GM12878 (cell line): ENCODE data around the gene CRAT. TPM values are rescaled to one million over a fixed set of nuclear protein-coding genes. Genes with fewer than 3 reads are reported as not detected.

Experiments
- ATAC-seq: fragments of 200-7000 bp; cut with Tn5 transposase; 3 replicates; pipeline ENCODE4 v1.9.1; 2020; ENCODE audit warnings: mild to moderate bottlenecking, moderate library complexity
- BruUV-seq: library from RNA; stranded (reverse); fragments of 400-500 nt; replicated peaks from 2 replicates; lab custom pipeline; 2021; lab: Mats Ljungman, UMichigan
- CTCF ChIA-PET: fragments of 300-600 bp; sonication (Branson Sonifier 250); formaldehyde crosslinking; extraction: SDS; loops from one replicate; lab custom pipeline; 2021; ENCODE audit warnings: inconsistent platforms; lab: Yijun Ruan, JAX
- POLR2A ChIA-PET: fragments of 350-600 bp; formaldehyde crosslinking; extraction: SDS; loops from one replicate; lab custom pipeline; 2021; ENCODE audit warnings: inconsistent platforms; lab: Charles Lee
- RAD21 ChIA-PET: fragments of 300-600 bp; sonication (Branson Sonifier 250); formaldehyde crosslinking; loops from one replicate; lab custom pipeline; 2023; ENCODE audit warnings: antibody characterized with exemption; ENCODE audit not compliant: unreplicated experiment; lab: Charles Lee
- SMC1A ChIA-PET: fragments of 300-600 bp; sonication (Branson Sonifier 250); formaldehyde crosslinking; loops from one replicate; lab custom pipeline; 2023; ENCODE audit not compliant: unreplicated experiment, uncharacterized antibody; lab: Charles Lee
- DNase-seq: peaks from one replicate; pipeline ENCODE4 v3.0.0-alpha.2; 2011; ENCODE audit warnings: low read depth, low spot score
- FAIRE-seq: peaks from 3 replicates; lab custom pipeline; 2011; peaks lifted over from hg19 to GRCh38; lab: Jason Lieb, UNC
- H2AFZ ChIP-seq: 2 replicates; pipeline ENCODE4 v1.6.0; 2011; ENCODE audit warnings: low read depth, low read length, control low read depth; ENCODE audit not compliant: control insufficient read depth
- H3K27ac ChIP-seq: 2 replicates; pipeline ENCODE4 v1.5.1; 2011; ENCODE audit warnings: control low read depth; ENCODE audit not compliant: control insufficient read depth, insufficient read depth
- H3K27me3 ChIP-seq, 2 experiments: replicated peaks in 1 of 2; 2 replicates each; pipeline versions ENCODE4 v1.6.0 to v1.6.1; 2011; ENCODE audit warnings: low read length in 1 of 2; ENCODE audit not compliant: control insufficient read depth in 2 of 2, insufficient read depth in 2 of 2
- H3K36me3 ChIP-seq, 2 experiments: 2 replicates each; pipeline ENCODE4 v1.5.1; 2011; ENCODE audit warnings: low read length in 1 of 2; ENCODE audit not compliant: control insufficient read depth in 2 of 2, insufficient read depth in 2 of 2
- H3K4me1 ChIP-seq: 2 replicates; pipeline ENCODE4 v1.6.1; 2011; ENCODE audit warnings: mild to moderate bottlenecking, low read length, moderate library complexity, mixed read lengths; ENCODE audit not compliant: control insufficient read depth, insufficient read depth
- H3K4me2 ChIP-seq: 2 replicates; pipeline ENCODE4 v1.6.0; 2011; ENCODE audit warnings: control low read depth; ENCODE audit not compliant: control insufficient read depth, insufficient read depth
- H3K4me3 ChIP-seq: fragments of 200-600 bp; sonication (generic); 2 replicates; pipeline ENCODE4 v1.5.1; 2016
- H3K79me2 ChIP-seq: 2 replicates; pipeline ENCODE4 v1.6.0; 2011; ENCODE audit warnings: low read length; ENCODE audit not compliant: control insufficient read depth, insufficient read depth
- H3K9ac ChIP-seq: 2 replicates; pipeline ENCODE4 v1.8.0; 2011; ENCODE audit warnings: low read length, control low read depth, mixed read lengths; ENCODE audit not compliant: control insufficient read depth, insufficient read depth
- H3K9me3 ChIP-seq: replicated peaks from 3 replicates; pipeline ENCODE4 v1.5.1; 2011; ENCODE audit warnings: mild to moderate bottlenecking, low read length; ENCODE audit not compliant: control insufficient read depth, insufficient read depth
- H4K20me1 ChIP-seq: 2 replicates; pipeline ENCODE4 v1.6.0; 2011; ENCODE audit not compliant: control insufficient read depth, insufficient read depth
- BHLHE40 ChIP-seq, 2 experiments: fragments of 450-650 bp in 1 of 2; IDR thresholded peaks; 2 replicates each; pipeline ENCODE4 v1.6.1; 2011 to 2017; ENCODE audit warnings: low read depth in 2 of 2, borderline replicate concordance in 1 of 2, improper control_type of control experiment in 1 of 2, low read length in 1 of 2, mild to moderate bottlenecking in 1 of 2
- CREB1 ChIP-seq: IDR thresholded peaks from 2 replicates; pipeline ENCODE4 v1.6.1; 2012; ENCODE audit warnings: low read depth, mild to moderate bottlenecking, inconsistent platforms
- HDGF ChIP-seq: fragments of 450-650 bp; IDR thresholded peaks from 2 replicates; pipeline ENCODE4 v1.6.1; 2016; ENCODE audit warnings: antibody characterized with exemption
- KLF5 ChIP-seq: fragments of 450-650 bp; IDR thresholded peaks from 2 replicates; pipeline ENCODE4 v1.6.1; 2014; ENCODE audit warnings: mild to moderate bottlenecking; ENCODE audit not compliant: partially characterized antibody
- LARP7 ChIP-seq: fragments of 450-650 bp; IDR thresholded peaks from 2 replicates; pipeline ENCODE4 v1.6.1; 2017; ENCODE audit warnings: mild to moderate bottlenecking
- SMARCA5 ChIP-seq: fragments of 450-650 bp; IDR thresholded peaks from 2 replicates; pipeline ENCODE4 v1.6.1; 2017; ENCODE audit warnings: mild to moderate bottlenecking
- SREBF2 ChIP-seq: IDR thresholded peaks from 2 replicates; pipeline ENCODE4 v1.6.1; 2012; ENCODE audit warnings: mild to moderate bottlenecking, low read length
- SRF ChIP-seq, 2 experiments: IDR thresholded peaks; 2 replicates each; pipeline ENCODE4 v1.6.1; 2011; ENCODE audit warnings: low read depth in 2 of 2, low read length in 2 of 2, mild to moderate bottlenecking in 1 of 2, moderate library complexity in 1 of 2
- WRNIP1 ChIP-seq: IDR thresholded peaks from 2 replicates; pipeline ENCODE4 v1.6.1; 2011; ENCODE audit warnings: low read depth, low read length, improper control_type of control experiment, borderline replicate concordance
- WGBS: methylation state at CpG from one replicate; pipeline ENCODE4 v1.1.6; 2016; ENCODE audit warnings: low lambda C conversion rate; ENCODE audit not compliant: insufficient replicate concordance, insufficient coverage; ENCODE audit errors: missing lambda C conversion rate; 5-methylcytosine and 5-hydroxymethylcytosine counted together
- in situ Hi-C: fragments of 300-500 bp; cut with MboI; formaldehyde crosslinking; loops from 9 replicates; pipeline ENCODE4 v1.14.3; 2018; ENCODE audit warnings: mixed read lengths
- intact Hi-C: fragments of 100-400 bp; cut with micrococcal nuclease; formaldehyde crosslinking; loops from one replicate; pipeline ENCODE4 v1.14.2; 2022; ENCODE audit not compliant: unreplicated experiment
- polyA plus RNA-seq, 11 experiments: library from polyadenylated mRNA; depleted of rRNA in 4 of 11; unstranded in 6 of 11; stranded (reverse) in 5 of 11; fragments of >200 nt; fragmentation: Nextera tagmentation in 4 of 11; fragmentation: Illumina TruSeq in 1 of 11; extraction: Ambion mirVana in 4 of 11; extraction: Trizol in 1 of 11; gene quantifications; 1 replicate in 1 of 11; 2 replicates in 10 of 11; pipeline versions ENCODE4 v1.2.1 to v1.2.3, GENCODE V29; 2011 to 2016; ENCODE audit warnings: inconsistent platforms in 2 of 11, missing spikeins in 2 of 11, low read depth in 1 of 11
- total RNA-seq, 4 experiments: library from RNA; depleted of rRNA in 3 of 4; stranded (reverse); fragments of >200 nt in 3 of 4; fragmentation: Illumina TruSeq in 1 of 4; extraction: Trizol in 1 of 4; gene quantifications; 2 replicates each; pipeline versions ENCODE4 v1.2.1 to v1.2.3, GENCODE V29; 2013 to 2021
- TF ChIP-seq, protein P1 (sequence below): fragments of 450-650 bp; IDR thresholded peaks from 2 replicates; pipeline ENCODE4 v1.6.1; 2016; ENCODE audit warnings: mild to moderate bottlenecking

CRAT gene
- total and polyA plus RNA-seq, 10 of the 15 experiments (the other 5 are each of a cell fraction or from before 2014, with no cell fraction given): 0.10 to 3.4 (median 1.8) TPM

DNA sequence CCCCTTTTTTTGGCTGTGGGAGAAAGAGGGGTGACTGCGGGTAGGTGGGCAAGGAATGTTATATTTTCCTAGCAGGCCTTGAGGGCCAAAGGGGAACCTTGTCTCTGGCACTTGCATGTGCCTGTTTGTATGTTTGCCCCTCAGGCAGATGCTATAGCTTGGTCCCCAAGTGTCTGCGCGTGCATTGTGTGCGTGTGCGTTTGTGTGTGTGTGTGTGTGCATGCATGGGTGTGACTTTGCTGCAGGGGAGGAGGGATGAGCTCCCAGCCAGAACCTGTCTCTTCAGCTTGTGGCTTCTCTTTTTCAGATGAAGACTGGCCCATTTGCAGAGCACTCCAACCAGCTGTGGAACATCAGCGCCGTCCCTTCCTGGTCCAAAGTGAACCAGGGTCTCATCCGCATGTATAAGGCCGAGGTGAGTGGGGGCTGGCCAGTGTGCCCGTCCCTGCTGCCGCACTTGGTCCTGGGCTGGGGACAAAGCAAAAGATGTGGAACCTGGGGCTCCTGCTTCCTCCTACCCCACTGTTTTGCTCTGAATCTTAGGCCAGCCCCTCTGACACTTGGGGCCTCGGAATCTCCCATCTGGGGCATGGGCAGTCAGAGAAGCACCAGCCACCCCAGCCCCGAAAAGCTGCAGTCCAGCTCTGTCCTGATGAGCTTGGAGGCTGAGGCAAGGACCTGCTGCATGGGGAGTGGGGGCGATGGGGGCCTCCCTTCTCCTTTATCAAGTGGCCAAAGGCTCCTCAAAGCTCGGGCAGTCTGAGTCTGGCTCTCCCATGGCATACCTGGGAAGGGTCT is 31.7 kb upstream of the CRAT start:
- Histone ChIP-seq H3K9me3 (no peaks in the 10 kb centered on the region), H3K27ac (peak overlapping the region; percentile 100), H3K4me3 (no peak overlapping the region; the same call in 1 of the 2 replicates), H3K4me2 (peak overlapping the region; percentile 71), H3K79me2 (peaks cover 7% of the 10 kb centered on the region), H2AFZ (no peak overlapping the region), H3K36me3 (peaks cover 0 to 19% of the 10 kb centered on the region in 2 experiments; a peak in 3 of 4 replicates), H4K20me1 (no peaks in the 10 kb centered on the region), H3K9ac (peak overlapping the region; percentile 10; the same call in 1 of the 2 replicates), H3K4me1 (peaks cover 43% of the 10 kb centered on the region)
- ATAC-seq: no peak
- ChIA-PET SMC1A (interaction anchor here (0.7 to 8.1 kb wide), 13 partner anchors 9 to 482 kb away, joined by 3 to 116 read pairs (median 8); partner anchors contain the start of genes C9orf50, IER5L and NTMT1), POLR2A (interaction anchor here (0.8 to 2.7 kb wide), 18 partner anchors 11 to 485 kb away, joined by 3 to 11 read pairs (median 3); partner anchors contain the start of genes IER5L, NTMT1 and SH3GLB2), RAD21 (interaction anchor here (0.6 to 7.8 kb wide), 21 partner anchors 11 to 483 kb away, joined by 3 to 197 read pairs (median 4); partner anchors contain the start of genes IER5L, NTMT1 and SH3GLB2), CTCF (interaction anchor here (0.6 to 11.0 kb wide), 44 partner anchors 10 to 780 kb away, joined by 3 to 273 read pairs (median 4); partner anchors contain the start of genes C9orf50, CRAT, DOLPP1 and ENDOG)
- in situ Hi-C loops (no loop called here), intact Hi-C loops (no loop called here)
- TSS peak; percentile 49 for BruUV-seq
- no peak for DNase-seq
- 84% methylated on average over 15 of the region's 15 CpGs for WGBS
- no peak for FAIRE-seq
- TF ChIP-seq HDGF (peak; percentile 40; the same call in 1 of the 2 replicates), SREBF2 (no peak), KLF5 (no peak), LARP7 (no peak; the same call in 1 of the 2 replicates), SMARCA5 (no peak), BHLHE40 (IDR thresholded peaks at IDR 0.05; ENCODE audit: borderline replicate concordance in 1 of 2, low read depth in 2 of 2, low read length in 1 of 2) (peak in 1 of 2 experiments; percentile 4; a peak in 1 of 4 replicates), SRF (IDR thresholded peaks at IDR 0.05; ENCODE audit: low read depth in 2 of 2, low read length in 2 of 2) (no peak), WRNIP1 (no peak), CREB1 (no peak)
- TF ChIP-seq, protein P1, sequence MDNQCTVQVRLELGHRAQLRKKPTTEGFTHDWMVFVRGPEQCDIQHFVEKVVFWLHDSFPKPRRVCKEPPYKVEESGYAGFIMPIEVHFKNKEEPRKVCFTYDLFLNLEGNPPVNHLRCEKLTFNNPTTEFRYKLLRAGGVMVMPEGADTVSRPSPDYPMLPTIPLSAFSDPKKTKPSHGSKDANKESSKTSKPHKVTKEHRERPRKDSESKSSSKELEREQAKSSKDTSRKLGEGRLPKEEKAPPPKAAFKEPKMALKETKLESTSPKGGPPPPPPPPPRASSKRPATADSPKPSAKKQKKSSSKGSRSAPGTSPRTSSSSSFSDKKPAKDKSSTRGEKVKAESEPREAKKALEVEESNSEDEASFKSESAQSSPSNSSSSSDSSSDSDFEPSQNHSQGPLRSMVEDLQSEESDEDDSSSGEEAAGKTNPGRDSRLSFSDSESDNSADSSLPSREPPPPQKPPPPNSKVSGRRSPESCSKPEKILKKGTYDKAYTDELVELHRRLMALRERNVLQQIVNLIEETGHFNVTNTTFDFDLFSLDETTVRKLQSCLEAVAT: peak; percentile 84
- TF ChIP-seq, all 136 proteins: peak for 3
- H3K27me3 ChIP-seq: no peaks in the 10 kb centered on the region
